Measurements from ENCODE around the gene ZCCHC24. TPM values are rescaled to one million over a fixed set of nuclear protein-coding genes. Genes with fewer than 3 reads are reported as not detected.

The ZCCHC24 gene
- polyA plus RNA-seq, 1 of the 3 experiments (the other 2 are of a cell fraction), result 15.8 TPM

- Histone ChIP-seq H4K20me1 (ENCODE audit: insufficient read depth) (peaks cover 50% of the 10 kb centered on the region), H3F3A (replicated peaks; ENCODE audit: insufficient read depth) (peaks cover 18% of the 10 kb centered on the region), H3K36me3 (replicated peaks in 1 of 2; ENCODE audit: control insufficient read depth in 1 of 2, insufficient read depth in 2 of 2, low read length in 1 of 2) (no peaks in the 10 kb centered on the region), H3K4me2 (peak overlapping the region; percentile 97), H3K27me3 (ENCODE audit: insufficient read depth) (no peaks in the 10 kb centered on the region), H3K9me2 (no peaks in the 10 kb centered on the region), H3K9ac (peak overlapping the region; percentile 75; the same call in 1 of the 2 replicates), H3K9me3 (no peaks in the 10 kb centered on the region), H3K4me1 (ENCODE audit: control insufficient read depth in 1 of 2, insufficient read depth in 2 of 2, low read depth in 1 of 2, low read length in 1 of 2) (peaks cover 15 to 47% of the 10 kb centered on the region in 2 experiments; a peak in 2 of 4 replicates), H3K79me2 (ENCODE audit: insufficient read depth) (peaks cover 58% of the 10 kb centered on the region), H3K27ac (ENCODE audit: low read depth in 2 of 2, low read length in 1 of 2) (peak overlapping the region in 1 of 2 experiments; percentile 62; a peak in 1 of 4 replicates), H2AFZ (ENCODE audit: low read depth) (no peak overlapping the region), H3K4me3 (ENCODE audit: low read depth in 2 of 2, low read length in 1 of 2) (peak overlapping the region; percentile 72 to 97)
- ChIA-PET POLR2A (no interaction called here), CTCF (interaction anchor here (0.7 to 2.9 kb wide), 10 partner anchors 11 to 69 kb away, joined by 3 to 8 read pairs (median 4); no protein-coding TSS in a partner anchor)
- DNase-seq, result no peak
- no peak for TF ChIP-seq EP300 (IDR thresholded peaks at IDR 0.05; ENCODE audit: borderline replicate concordance in 1 of 2, low read depth in 1 of 2, low read length in 1 of 2)
- TF ChIP-seq CHD2 (IDR thresholded peaks at IDR 0.05; ENCODE audit: low read length, partially characterized antibody), result no peak
- WGBS (ENCODE audit: low lambda C conversion rate), result 70% methylated on average over 11 of the region's 11 CpGs
Observed at GRCh38 chr10:79443338-79444198, 1.9 kb downstream of the ZCCHC24 start.

DNA sequence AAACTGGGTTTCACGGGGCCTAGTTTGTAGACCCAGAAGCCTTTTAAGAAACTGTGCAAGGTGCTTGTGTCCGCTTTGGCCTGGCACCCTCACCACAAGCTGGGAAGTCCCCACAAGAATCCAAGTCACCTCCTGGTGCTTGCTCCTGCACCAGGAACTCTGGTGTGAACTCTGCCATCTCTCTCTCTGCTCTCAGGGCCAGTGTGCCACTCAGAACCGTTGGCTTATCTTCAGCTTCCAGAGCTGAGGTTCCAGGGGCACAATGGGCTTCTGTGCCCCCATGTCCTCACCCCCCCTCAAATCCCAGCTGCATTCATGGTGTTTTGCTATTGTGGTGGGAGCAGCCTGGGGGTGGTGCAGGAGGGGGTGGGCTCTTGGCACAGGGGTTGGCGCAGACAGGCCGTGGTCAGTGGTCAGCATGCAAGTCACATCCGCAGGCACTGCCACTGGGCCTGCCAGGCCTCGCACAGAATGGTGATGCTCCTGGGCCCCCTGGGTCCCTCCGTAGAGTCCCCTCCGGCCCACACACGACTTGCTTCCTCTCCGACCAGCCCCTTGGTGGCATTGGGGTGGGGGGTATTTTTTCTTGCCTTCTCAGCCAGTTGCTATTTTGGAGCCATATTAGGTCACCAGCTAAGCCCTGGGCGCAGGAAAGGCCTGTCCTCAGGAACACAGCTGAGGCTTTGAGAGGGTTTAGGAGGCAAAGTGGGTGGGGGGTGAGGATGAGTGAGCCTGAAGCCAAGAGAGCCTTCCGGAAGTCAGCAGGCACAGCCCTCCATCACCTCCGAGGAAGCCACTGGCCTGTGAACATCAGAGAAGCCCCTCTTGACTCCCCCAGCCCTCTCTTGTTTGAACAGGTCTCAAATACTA lies 3.0 kb downstream of the ZCCHC24 start:
- Histone ChIP-seq H3K27me3 (ENCODE audit: insufficient read depth) (no peaks in the 10 kb centered on the region), H4K20me1 (ENCODE audit: insufficient read depth) (peaks cover 62% of the 10 kb centered on the region), H3K36me3 (replicated peaks in 1 of 2; ENCODE audit: control insufficient read depth in 1 of 2, insufficient read depth in 2 of 2, low read length in 1 of 2) (no peaks in the 10 kb centered on the region), H3K79me2 (ENCODE audit: insufficient read depth) (peaks cover 69% of the 10 kb centered on the region), H3K9ac (no peak overlapping the region), H3K4me3 (ENCODE audit: low read depth in 2 of 2, low read length in 1 of 2) (no peak overlapping the region), H2AFZ (ENCODE audit: low read depth) (no peak overlapping the region), H3F3A (replicated peaks; ENCODE audit: insufficient read depth) (peaks cover 18% of the 10 kb centered on the region), H3K9me2 (no peaks in the 10 kb centered on the region), H3K4me2 (peak overlapping the region; percentile 97; the same call in 1 of the 2 replicates), H3K4me1 (ENCODE audit: control insufficient read depth in 1 of 2, insufficient read depth in 2 of 2, low read depth in 1 of 2, low read length in 1 of 2) (peaks cover 15 to 52% of the 10 kb centered on the region in 2 experiments; a peak in 2 of 4 replicates), H3K9me3 (no peaks in the 10 kb centered on the region), H3K27ac (ENCODE audit: low read depth in 2 of 2, low read length in 1 of 2) (no peak overlapping the region)
- CTCF ChIA-PET, result interaction anchor here (0.7 to 2.9 kb wide), 5 partner anchors 25 to 68 kb away, joined by 3 to 10 read pairs (median 5); no protein-coding TSS in a partner anchor
- POLR2A ChIA-PET, result no interaction called here
- no peak for DNase-seq
- 97% methylated on average over 7 of the region's 14 CpGs for WGBS (ENCODE audit: low lambda C conversion rate)
- TF ChIP-seq RFX5 (IDR thresholded peaks at IDR 0.05; ENCODE audit: low read length) (no peak), ELF1 (IDR thresholded peaks at IDR 0.05) (no peak), POLR2AphosphoS5 (IDR thresholded peaks at IDR 0.05; ENCODE audit: low read depth, low read length) (no peak), MXI1 (IDR thresholded peaks at IDR 0.05; ENCODE audit: low read depth, low read length) (no peak), USF2 (IDR thresholded peaks at IDR 0.05; ENCODE audit: borderline replicate concordance, low read depth, low read length) (no peak), FOXM1 (IDR thresholded peaks at IDR 0.05; ENCODE audit: low read depth) (no peak), TAF1 (IDR thresholded peaks at IDR 0.05; ENCODE audit: borderline replicate concordance, low read depth, low read length) (no peak), NRF1 (IDR thresholded peaks at IDR 0.05; ENCODE audit: low read depth, low read length) (no peak), RXRA (IDR thresholded peaks at IDR 0.05; ENCODE audit: borderline replicate concordance, low read depth) (no peak), USF1 (IDR thresholded peaks at IDR 0.05; ENCODE audit: borderline replicate concordance, low read depth) (no peak), TEAD4 (IDR thresholded peaks at IDR 0.05; ENCODE audit: borderline replicate concordance, insufficient read depth) (no peak), JUND (IDR thresholded peaks at IDR 0.05) (no peak), YY1 (IDR thresholded peaks at IDR 0.05; ENCODE audit: low read depth) (no peak)
- TF ChIP-seq, protein P1, sequence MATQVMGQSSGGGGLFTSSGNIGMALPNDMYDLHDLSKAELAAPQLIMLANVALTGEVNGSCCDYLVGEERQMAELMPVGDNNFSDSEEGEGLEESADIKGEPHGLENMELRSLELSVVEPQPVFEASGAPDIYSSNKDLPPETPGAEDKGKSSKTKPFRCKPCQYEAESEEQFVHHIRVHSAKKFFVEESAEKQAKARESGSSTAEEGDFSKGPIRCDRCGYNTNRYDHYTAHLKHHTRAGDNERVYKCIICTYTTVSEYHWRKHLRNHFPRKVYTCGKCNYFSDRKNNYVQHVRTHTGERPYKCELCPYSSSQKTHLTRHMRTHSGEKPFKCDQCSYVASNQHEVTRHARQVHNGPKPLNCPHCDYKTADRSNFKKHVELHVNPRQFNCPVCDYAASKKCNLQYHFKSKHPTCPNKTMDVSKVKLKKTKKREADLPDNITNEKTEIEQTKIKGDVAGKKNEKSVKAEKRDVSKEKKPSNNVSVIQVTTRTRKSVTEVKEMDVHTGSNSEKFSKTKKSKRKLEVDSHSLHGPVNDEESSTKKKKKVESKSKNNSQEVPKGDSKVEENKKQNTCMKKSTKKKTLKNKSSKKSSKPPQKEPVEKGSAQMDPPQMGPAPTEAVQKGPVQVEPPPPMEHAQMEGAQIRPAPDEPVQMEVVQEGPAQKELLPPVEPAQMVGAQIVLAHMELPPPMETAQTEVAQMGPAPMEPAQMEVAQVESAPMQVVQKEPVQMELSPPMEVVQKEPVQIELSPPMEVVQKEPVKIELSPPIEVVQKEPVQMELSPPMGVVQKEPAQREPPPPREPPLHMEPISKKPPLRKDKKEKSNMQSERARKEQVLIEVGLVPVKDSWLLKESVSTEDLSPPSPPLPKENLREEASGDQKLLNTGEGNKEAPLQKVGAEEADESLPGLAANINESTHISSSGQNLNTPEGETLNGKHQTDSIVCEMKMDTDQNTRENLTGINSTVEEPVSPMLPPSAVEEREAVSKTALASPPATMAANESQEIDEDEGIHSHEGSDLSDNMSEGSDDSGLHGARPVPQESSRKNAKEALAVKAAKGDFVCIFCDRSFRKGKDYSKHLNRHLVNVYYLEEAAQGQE (IDR thresholded peaks at IDR 0.05; ENCODE audit: low read depth, low read length), result no peak

All from SK-N-SH (cell line).